Pancreas (tissue), 10 donors: ENCODE data around the gene CNTN1. TPM values are rescaled to one million over a fixed set of nuclear protein-coding genes. Genes with fewer than 3 reads are reported as not detected.

Experiments
- ATAC-seq, 4 donors: fragments of 200-7000 bp; cut with Tn5 transposase; one replicate each; pipeline versions ENCODE4 v1.8.0 to v1.9.1; 2020; ENCODE audit warnings: mild to moderate bottlenecking in 4 of 4, moderate library complexity in 4 of 4
- DNase-seq, 6 donors: peaks; one replicate each; pipeline ENCODE4 v3.0.0-alpha.2; 2020
- FAIRE-seq: peaks from 2 replicates; lab custom pipeline; 2012; peaks lifted over from hg19 to GRCh38; lab: Jason Lieb, UNC
- H3K27ac ChIP-seq, 4 donors: fragments of 200-600 bp; sonication (generic); 1 replicate in 3 of 4; 2 replicates in 1 of 4; pipeline versions ENCODE4 v1.5.0 to v1.8.0; 2020
- H3K27me3 ChIP-seq, 4 donors: fragments of 200-600 bp; one replicate each; pipeline ENCODE4 v1.8.0; 2021
- H3K36me3 ChIP-seq, 3 donors: fragments of 200-600 bp; sonication (generic) in 1 of 3; one replicate each; pipeline versions ENCODE4 v1.5.0 to v1.8.0; 2020 to 2021
- H3K4me1 ChIP-seq, 3 donors: fragments of 200-600 bp; one replicate each; pipeline ENCODE4 v1.8.0; 2021
- H3K4me3 ChIP-seq, 4 donors: fragments of 200-600 bp; sonication (generic) in 2 of 4; one replicate each; pipeline versions ENCODE4 v1.5.0 to v1.8.0; 2020 to 2021
- H3K9me3 ChIP-seq, 4 donors: fragments of 200-600 bp; one replicate each; pipeline ENCODE4 v1.8.0; 2021
- CTCF ChIP-seq, 4 donors: fragments of 200-600 bp; sonication (generic) in 3 of 4; IDR thresholded peaks; one replicate each; pipeline versions ENCODE4 v1.5.0 to v1.8.0; 2021; ENCODE audit warnings: antibody characterized with exemption in 4 of 4
- WGBS, 2 donors: extraction: QIAGEN DNeasy Blood & Tissue Kit; methylation state at CpG; one replicate each; pipeline ENCODE4 v1.1.7; 2013; 5-methylcytosine and 5-hydroxymethylcytosine counted together
- intact Hi-C, 3 donors: fragments of 100-400 bp; cut with DNase I; formaldehyde crosslinking; loops; one replicate each; pipeline versions ENCODE4 v1.11.1 to v1.14.2; 2022
- polyA plus RNA-seq, 2 donors: library from polyadenylated mRNA; stranded (reverse); fragments of 200-250 nt; gene quantifications; one replicate each; pipeline ENCODE4 v1.2.3, GENCODE V29; 2013
- total RNA-seq, 6 donors: library from RNA; stranded (reverse); fragmentation: NEBNext Ultra II Directional in 4 of 6; extraction: Animal tissue kit (Norgen Biotek cat#: 25700) in 4 of 6; gene quantifications; one replicate each; pipeline versions ENCODE4 v1.2.1 to v1.2.4, GENCODE V29; 2021 to 2023
- donor health status: healthy with polysubstance abuse.
- donor health status: DM: no; HTN: no; CAD: no; lungs with moderate emphysema.
- donor health status: DM: no; HTN: no; CAD: no.
- donor health status: control.
- donor health status: control.
- donor health status: Bipolar disorder and iron deficiency.
- donor health status: DM: yes; HTN: yes; CAD: no.
- donor health status: DM: no; HTN: no; CAD: no.
- donor health status: DM: no; HTN: no; CAD: no.
- donor health status: DM: yes; HTN: yes; CAD: no.

CNTN1 gene
- total and polyA plus RNA-seq, 8 donors, result 1.4 to 13.9 (median 4.6) TPM

GRCh38 chr12:41011939-41012338, 319.7 kb downstream of the CNTN1 start:
- DNase-seq (no peak), FAIRE-seq (no peak), ATAC-seq (no peak)
- TF ChIP-seq CTCF (IDR thresholded peaks at IDR 0.05), result no peak
- no peaks in the 10 kb centered on the region for H3K36me3 ChIP-seq
- no peak overlapping the region for H3K4me3 ChIP-seq
- 89 to 94% methylated on average over 1 of the region's 1 CpG for WGBS, 2 donors
- no peak overlapping the region for H3K27ac ChIP-seq
- no peaks in the 10 kb centered on the region for H3K27me3 ChIP-seq
- H3K9me3 ChIP-seq, result no peaks in the 10 kb centered on the region
- H3K4me1 ChIP-seq, result no peaks in the 10 kb centered on the region
- intact Hi-C loops, result no loop called here

- Histone ChIP-seq H3K27me3 (no peaks in the 10 kb centered on the region), H3K4me3 (no peak overlapping the region), H3K27ac (no peak overlapping the region), H3K4me1 (no peaks in the 10 kb centered on the region), H3K9me3 (no peaks in the 10 kb centered on the region), H3K36me3 (no peaks in the 10 kb centered on the region)
- ATAC-seq, result no peak
- WGBS, 2 donors, result 66 to 88% methylated on average over 1 of the region's 1 CpG
- no peak for FAIRE-seq
- intact Hi-C loops, result no loop called here
- TF ChIP-seq CTCF (IDR thresholded peaks at IDR 0.05), result no peak
- no peak for DNase-seq
Measured at GRCh38 chr12:41013881-41014642, 321.8 kb downstream of the CNTN1 start.

GRCh38 chr12:41014643-41015020, 322.4 kb downstream of the CNTN1 start:
- Histone ChIP-seq H3K4me3 (no peak overlapping the region), H3K36me3 (no peaks in the 10 kb centered on the region), H3K27me3 (no peaks in the 10 kb centered on the region), H3K4me1 (no peaks in the 10 kb centered on the region), H3K9me3 (no peaks in the 10 kb centered on the region), H3K27ac (no peak overlapping the region)
- no peak for TF ChIP-seq CTCF (IDR thresholded peaks at IDR 0.05)
- no peak for ATAC-seq
- WGBS, 2 donors, result 40 to 45% methylated on average over 1 of the region's 1 CpG
- DNase-seq, result no peak
- no peak for FAIRE-seq
- intact Hi-C loops, result no loop called here

GRCh38 chr12:41018010-41018409, 325.8 kb downstream of the CNTN1 start:
- TF ChIP-seq CTCF (IDR thresholded peaks at IDR 0.05), result no peak
- ATAC-seq, result no peak
- H3K9me3 ChIP-seq, result no peaks in the 10 kb centered on the region
- no peaks in the 10 kb centered on the region for H3K27me3 ChIP-seq
- intact Hi-C loops, result no loop called here
- DNase-seq, result no peak
- H3K4me3 ChIP-seq, result no peak overlapping the region
- no peaks in the 10 kb centered on the region for H3K4me1 ChIP-seq
- H3K27ac ChIP-seq, result no peak overlapping the region
- H3K36me3 ChIP-seq, result no peaks in the 10 kb centered on the region
- 77 to 92% methylated on average over 5 of the region's 5 CpGs for WGBS, 2 donors
- FAIRE-seq, result no peak

- no peaks in the 10 kb centered on the region for H3K27me3 ChIP-seq
- intact Hi-C loops, result no loop called here
- ATAC-seq, result no peak
- no peak overlapping the region for H3K4me3 ChIP-seq
- no peaks in the 10 kb centered on the region for H3K4me1 ChIP-seq
- DNase-seq, result no peak
- peak; percentile 17 for FAIRE-seq
- TF ChIP-seq CTCF (IDR thresholded peaks at IDR 0.05), result no peak
- H3K9me3 ChIP-seq, result no peaks in the 10 kb centered on the region
- no peak overlapping the region for H3K27ac ChIP-seq
- no peaks in the 10 kb centered on the region for H3K36me3 ChIP-seq
Measured at GRCh38 chr12:41019461-41019860, 327.2 kb downstream of the CNTN1 start.
